ENCODE results near the gene PABPC4L.

DNA sequence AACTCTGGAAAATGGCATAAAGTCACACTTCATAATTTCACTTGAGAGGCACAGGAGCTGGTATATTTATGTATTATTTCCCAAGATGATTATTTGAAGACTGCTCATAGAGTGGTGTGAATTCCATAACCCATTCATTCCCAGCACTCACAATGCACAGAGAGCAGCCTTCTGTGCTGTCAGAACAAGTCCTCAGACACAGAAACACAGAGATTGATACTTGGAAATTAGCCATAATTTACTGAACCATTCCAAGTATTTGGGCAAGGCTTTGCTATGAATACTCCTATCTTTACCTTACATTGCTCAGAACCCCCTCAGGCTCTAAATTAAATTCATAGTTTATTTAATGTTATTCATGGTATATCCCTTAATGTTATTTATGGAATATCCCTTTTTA lies 53.6 kb downstream of the PABPC4L start:
- TF ChIP-seq ATF1 (CRISPR knock-in tag; IDR thresholded peaks at IDR 0.05) (no peak), MIER2 (CRISPR knock-in tag; IDR thresholded peaks at IDR 0.05) (no peak), SKI (IDR thresholded peaks at IDR 0.05; ENCODE audit: partially characterized antibody) (no peak), ZNF510 (CRISPR knock-in tag; IDR thresholded peaks at IDR 0.05; ENCODE audit: low read depth) (no peak), ZZZ3 (CRISPR knock-in tag; IDR thresholded peaks at IDR 0.05; ENCODE audit: borderline replicate concordance) (no peak), RELA (CRISPR knock-in tag; IDR thresholded peaks at IDR 0.05) (no peak), CEBPB (IDR thresholded peaks at IDR 0.05; ENCODE audit: borderline replicate concordance, low read depth, low read length) (no peak)
- TF ChIP-seq, protein P1, sequence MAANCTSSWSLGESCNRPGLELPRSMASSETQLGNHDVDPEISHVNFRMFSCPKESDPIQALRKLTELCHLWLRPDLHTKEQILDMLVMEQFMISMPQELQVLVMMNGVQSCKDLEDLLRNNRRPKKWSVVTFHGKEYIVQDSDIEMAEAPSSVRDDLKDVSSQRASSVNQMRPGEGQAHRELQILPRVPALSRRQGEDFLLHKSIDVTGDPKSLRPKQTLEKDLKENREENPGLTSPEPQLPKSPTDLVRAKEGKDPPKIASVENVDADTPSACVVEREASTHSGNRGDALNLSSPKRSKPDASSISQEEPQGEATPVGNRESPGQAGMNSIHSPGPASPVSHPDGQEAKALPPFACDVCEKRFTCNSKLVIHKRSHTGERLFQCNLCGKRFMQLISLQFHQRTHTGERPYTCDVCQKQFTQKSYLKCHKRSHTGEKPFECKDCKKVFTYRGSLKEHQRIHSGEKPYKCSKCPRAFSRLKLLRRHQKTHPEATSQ (CRISPR knock-in tag; IDR thresholded peaks at IDR 0.05; ENCODE audit: borderline replicate concordance) = no peak
- TF ChIP-seq, protein P2, sequence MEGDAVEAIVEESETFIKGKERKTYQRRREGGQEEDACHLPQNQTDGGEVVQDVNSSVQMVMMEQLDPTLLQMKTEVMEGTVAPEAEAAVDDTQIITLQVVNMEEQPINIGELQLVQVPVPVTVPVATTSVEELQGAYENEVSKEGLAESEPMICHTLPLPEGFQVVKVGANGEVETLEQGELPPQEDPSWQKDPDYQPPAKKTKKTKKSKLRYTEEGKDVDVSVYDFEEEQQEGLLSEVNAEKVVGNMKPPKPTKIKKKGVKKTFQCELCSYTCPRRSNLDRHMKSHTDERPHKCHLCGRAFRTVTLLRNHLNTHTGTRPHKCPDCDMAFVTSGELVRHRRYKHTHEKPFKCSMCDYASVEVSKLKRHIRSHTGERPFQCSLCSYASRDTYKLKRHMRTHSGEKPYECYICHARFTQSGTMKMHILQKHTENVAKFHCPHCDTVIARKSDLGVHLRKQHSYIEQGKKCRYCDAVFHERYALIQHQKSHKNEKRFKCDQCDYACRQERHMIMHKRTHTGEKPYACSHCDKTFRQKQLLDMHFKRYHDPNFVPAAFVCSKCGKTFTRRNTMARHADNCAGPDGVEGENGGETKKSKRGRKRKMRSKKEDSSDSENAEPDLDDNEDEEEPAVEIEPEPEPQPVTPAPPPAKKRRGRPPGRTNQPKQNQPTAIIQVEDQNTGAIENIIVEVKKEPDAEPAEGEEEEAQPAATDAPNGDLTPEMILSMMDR (CRISPR knock-in tag; IDR thresholded peaks at IDR 0.05) = no peak
- TF ChIP-seq, protein P3, sequence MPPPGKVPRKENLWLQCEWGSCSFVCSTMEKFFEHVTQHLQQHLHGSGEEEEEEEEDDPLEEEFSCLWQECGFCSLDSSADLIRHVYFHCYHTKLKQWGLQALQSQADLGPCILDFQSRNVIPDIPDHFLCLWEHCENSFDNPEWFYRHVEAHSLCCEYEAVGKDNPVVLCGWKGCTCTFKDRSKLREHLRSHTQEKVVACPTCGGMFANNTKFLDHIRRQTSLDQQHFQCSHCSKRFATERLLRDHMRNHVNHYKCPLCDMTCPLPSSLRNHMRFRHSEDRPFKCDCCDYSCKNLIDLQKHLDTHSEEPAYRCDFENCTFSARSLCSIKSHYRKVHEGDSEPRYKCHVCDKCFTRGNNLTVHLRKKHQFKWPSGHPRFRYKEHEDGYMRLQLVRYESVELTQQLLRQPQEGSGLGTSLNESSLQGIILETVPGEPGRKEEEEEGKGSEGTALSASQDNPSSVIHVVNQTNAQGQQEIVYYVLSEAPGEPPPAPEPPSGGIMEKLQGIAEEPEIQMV (CRISPR knock-in tag; IDR thresholded peaks at IDR 0.05; ENCODE audit: low read depth) = no peak
- TF ChIP-seq, protein P4, sequence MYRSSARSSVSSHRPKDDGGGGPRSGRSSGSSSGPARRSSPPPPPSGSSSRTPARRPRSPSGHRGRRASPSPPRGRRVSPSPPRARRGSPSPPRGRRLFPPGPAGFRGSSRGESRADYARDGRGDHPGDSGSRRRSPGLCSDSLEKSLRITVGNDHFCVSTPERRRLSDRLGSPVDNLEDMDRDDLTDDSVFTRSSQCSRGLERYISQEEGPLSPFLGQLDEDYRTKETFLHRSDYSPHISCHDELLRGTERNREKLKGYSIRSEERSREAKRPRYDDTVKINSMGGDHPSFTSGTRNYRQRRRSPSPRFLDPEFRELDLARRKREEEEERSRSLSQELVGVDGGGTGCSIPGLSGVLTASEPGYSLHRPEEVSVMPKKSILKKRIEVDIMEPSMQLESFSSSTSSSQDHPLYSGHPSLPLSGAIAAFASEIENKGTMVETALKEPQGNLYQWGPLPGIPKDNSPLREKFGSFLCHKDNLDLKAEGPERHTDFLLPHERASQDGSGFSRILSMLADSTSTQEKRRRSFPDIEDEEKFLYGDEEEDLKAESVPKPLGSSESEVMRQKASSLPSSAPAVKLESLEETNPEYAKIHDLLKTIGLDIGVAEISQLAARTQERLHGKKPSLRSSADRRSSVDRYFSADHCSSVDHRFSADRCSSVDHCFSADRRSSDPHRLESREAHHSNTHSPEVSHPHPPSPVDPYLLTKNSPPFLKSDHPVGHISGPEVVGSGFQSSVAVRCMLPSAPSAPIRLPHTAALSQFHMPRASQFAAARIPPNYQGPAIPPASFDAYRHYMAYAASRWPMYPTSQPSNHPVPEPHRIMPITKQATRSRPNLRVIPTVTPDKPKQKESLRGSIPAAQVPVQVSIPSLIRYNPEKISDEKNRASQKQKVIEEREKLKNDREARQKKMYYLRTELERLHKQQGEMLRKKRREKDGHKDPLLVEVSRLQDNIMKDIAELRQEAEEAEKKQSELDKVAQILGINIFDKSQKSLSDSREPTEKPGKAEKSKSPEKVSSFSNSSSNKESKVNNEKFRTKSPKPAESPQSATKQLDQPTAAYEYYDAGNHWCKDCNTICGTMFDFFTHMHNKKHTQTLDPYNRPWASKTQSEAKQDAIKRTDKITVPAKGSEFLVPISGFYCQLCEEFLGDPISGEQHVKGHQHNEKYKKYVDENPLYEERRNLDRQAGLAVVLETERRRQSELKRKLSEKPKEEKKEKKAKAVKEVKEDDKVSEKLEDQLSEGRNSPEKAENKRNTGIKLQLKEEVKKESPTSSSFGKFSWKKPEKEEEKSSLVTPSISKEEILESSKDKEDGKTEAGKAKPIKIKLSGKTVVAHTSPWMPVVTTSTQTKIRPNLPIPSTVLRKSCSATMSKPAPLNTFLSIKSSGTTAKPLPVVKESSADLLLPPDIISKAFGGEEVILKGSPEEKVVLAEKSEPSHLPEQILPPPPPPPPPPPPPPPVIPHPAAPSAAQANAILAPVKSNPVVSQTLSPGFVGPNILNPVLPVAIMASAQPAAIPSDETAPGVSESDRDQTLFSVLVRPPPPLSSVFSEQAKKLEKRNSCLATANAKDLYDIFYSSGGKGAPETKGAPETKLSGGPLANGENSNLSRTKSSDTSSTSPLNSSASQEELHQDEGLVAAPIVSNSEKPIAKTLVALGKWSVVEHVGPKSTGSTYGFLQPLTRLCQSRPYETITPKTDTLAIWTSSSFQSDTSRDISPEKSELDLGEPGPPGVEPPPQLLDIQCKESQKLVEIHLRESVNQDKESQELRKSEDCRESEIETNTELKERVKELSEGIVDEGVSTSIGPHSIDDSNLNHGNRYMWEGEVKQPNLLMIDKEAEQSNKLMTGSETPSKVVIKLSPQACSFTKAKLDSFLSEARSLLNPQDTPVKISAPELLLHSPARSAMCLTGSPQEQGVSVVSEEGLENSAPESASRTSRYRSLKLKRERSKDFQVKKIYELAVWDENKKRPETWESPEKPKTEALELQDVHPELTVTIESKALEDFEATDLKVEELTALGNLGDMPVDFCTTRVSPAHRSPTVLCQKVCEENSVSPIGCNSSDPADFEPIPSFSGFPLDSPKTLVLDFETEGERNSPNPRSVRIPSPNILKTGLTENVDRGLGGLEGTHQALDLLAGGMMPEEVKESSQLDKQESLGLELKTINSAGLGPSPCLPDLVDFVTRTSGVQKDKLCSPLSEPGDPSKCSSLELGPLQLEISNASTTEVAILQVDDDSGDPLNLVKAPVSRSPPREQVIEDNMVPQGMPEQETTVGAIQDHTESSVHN (CRISPR knock-in tag; IDR thresholded peaks at IDR 0.05) = no peak
- TF ChIP-seq, protein P5, sequence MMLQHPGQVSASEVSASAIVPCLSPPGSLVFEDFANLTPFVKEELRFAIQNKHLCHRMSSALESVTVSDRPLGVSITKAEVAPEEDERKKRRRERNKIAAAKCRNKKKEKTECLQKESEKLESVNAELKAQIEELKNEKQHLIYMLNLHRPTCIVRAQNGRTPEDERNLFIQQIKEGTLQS (CRISPR knock-in tag; IDR thresholded peaks at IDR 0.05) = no peak
- TF ChIP-seq, protein P6, sequence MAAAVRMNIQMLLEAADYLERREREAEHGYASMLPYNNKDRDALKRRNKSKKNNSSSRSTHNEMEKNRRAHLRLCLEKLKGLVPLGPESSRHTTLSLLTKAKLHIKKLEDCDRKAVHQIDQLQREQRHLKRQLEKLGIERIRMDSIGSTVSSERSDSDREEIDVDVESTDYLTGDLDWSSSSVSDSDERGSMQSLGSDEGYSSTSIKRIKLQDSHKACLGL (CRISPR knock-in tag; IDR thresholded peaks at IDR 0.05) = no peak

Data from HepG2 (cell line).